ENCODE data around the gene CACNA1H. TPM values are rescaled to one million over a fixed set of nuclear protein-coding genes. Genes with fewer than 3 reads are reported as not detected.

The CACNA1H gene
- total and polyA plus RNA-seq, 2 of the 8 experiments (the other 6 are each of a cell fraction or from before 2014, with no cell fraction given) = 14.0 to 28.7 TPM

DNA sequence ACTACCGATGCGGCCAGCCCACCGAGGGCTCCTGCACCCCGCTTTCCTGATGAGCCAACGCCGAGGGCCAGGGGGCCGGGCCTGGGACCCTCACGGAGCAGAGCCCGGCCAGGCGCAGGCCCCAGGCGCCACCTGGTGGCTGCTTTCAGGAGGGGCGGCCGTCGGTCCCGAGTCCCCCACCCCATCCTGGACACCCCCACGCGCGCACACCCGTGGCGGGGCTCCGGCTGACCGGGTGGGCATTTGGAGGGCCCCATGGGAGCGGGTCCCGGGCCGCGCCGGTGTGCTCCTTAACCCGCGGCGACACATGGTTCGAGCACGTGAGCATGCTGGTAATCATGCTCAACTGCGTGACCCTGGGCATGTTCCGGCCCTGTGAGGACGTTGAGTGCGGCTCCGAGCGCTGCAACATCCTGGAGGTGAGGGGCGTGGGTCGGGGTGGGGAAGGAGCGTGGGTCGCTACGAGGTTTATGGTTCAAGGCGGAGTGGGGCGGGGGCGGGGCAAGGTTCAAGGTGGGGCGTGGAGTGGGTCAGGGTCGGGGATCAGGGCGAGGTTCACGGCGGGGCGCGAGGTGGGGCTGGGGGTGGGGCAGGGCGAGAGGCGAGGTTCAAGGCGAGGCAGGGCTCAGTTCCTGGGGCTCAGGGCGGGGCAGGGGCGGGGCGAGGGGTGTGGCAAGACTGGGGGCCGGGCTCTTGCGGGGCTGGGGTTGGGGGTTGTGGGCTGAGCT, 41.9 kb downstream of the CACNA1H start:
- Histone ChIP-seq H3K27ac (ENCODE audit: low read depth, low read length) (no peak overlapping the region), H3K9me3 (ENCODE audit: insufficient read depth in 2 of 2, low read depth in 1 of 2, low read length in 1 of 2) (no peaks in the 10 kb centered on the region), H3K27me3 (replicated peaks in 1 of 4; ENCODE audit: control insufficient read depth in 3 of 4, extremely low read depth in 1 of 4, insufficient read depth in 3 of 4, low read length in 3 of 4) (no peaks in the 10 kb centered on the region), H2BK15ac (ENCODE audit: low read length) (no peak overlapping the region), H4K8ac (ENCODE audit: extremely low read depth, insufficient read depth, low read length) (no peak overlapping the region; the same call in 1 of the 2 replicates), H3K23ac (ENCODE audit: insufficient read length) (no peak overlapping the region), H3K79me1 (ENCODE audit: low read depth, low read length) (no peaks in the 10 kb centered on the region; the same call in 1 of the 2 replicates), H2BK20ac (ENCODE audit: low read length) (no peak overlapping the region), H3K14ac (ENCODE audit: insufficient read length) (no peak overlapping the region), H2AK5ac (ENCODE audit: low read depth, low read length) (no peak overlapping the region), H3K4me1 (replicated peaks in 1 of 4; ENCODE audit: control insufficient read depth in 3 of 4, insufficient read depth in 4 of 4, low read length in 3 of 4) (peaks cover 0 to 9% (median 2%) of the 10 kb centered on the region in 4 experiments; a peak in 4 of 7 replicates), H2BK12ac (ENCODE audit: low read depth, low read length) (no peak overlapping the region), H4K5ac (ENCODE audit: insufficient read length, low read depth, low read length) (no peak overlapping the region), H3K4me3 (ENCODE audit: extremely low read depth in 1 of 4, insufficient read depth in 2 of 4, low read depth in 3 of 4, low read length in 4 of 4) (no peak overlapping the region), H3K56ac (replicated peaks; ENCODE audit: insufficient read length, low read depth, low read length) (no peak overlapping the region), H3K23me2 (ENCODE audit: low read depth, low read length) (no peaks in the 10 kb centered on the region), H3K18ac (ENCODE audit: extremely low read depth, low read length) (no peak overlapping the region), H4K91ac (replicated peaks; ENCODE audit: insufficient read length, low read length) (no peak overlapping the region), H4K20me1 (replicated peaks in 1 of 2; ENCODE audit: control insufficient read depth in 1 of 2, insufficient read depth in 2 of 2, low read length in 2 of 2) (peaks cover 13 to 38% of the 10 kb centered on the region in 2 experiments), H3K4me2 (ENCODE audit: insufficient read depth in 1 of 2, low read depth in 2 of 2, low read length in 2 of 2) (no peak overlapping the region), H3K4ac (replicated peaks; ENCODE audit: insufficient read length, low read depth, low read length) (no peak overlapping the region), H2BK120ac (replicated peaks; ENCODE audit: low read depth, low read length) (no peak overlapping the region), H3K79me2 (ENCODE audit: control insufficient read depth in 1 of 2, insufficient read depth in 2 of 2, low read length in 2 of 2) (no peaks in the 10 kb centered on the region), H3K36me3 (ENCODE audit: control insufficient read depth in 2 of 4, insufficient read depth in 4 of 4, low read length in 3 of 4) (no peaks in the 10 kb centered on the region), H3K9ac (replicated peaks in 1 of 4; ENCODE audit: extremely low read depth in 1 of 4, low read depth in 3 of 4, low read length in 3 of 4) (no peak overlapping the region), H2BK5ac (ENCODE audit: low read depth, low read length) (no peak overlapping the region), H2AFZ (ENCODE audit: low read length) (no peak overlapping the region)
- CTCF ChIA-PET (ENCODE audit: partially characterized antibody) = interaction anchor here (0.7 to 2.3 kb wide), 21 partner anchors 10 to 214 kb away, joined by 3 to 12 read pairs (median 4); no protein-coding TSS in a partner anchor
- 84% methylated on average over 29 of the region's 61 CpGs; no CpG with 5 or more reads in 1 of the 2 experiments for WGBS, 2 experiments (ENCODE audit: extremely low coverage in 1 of 2, insufficient coverage in 1 of 2, insufficient read length in 1 of 2, insufficient replicate concordance in 2 of 2, low coverage in 1 of 2, low lambda C conversion rate in 2 of 2, missing lambda C conversion rate in 1 of 2)
- TF ChIP-seq RXRA (IDR thresholded peaks at IDR 0.05; ENCODE audit: insufficient read depth, low read depth, low read length) (no peak), POLR2AphosphoS5 (IDR thresholded peaks at IDR 0.05; ENCODE audit: low read depth, low read length) (no peak), SAP30 (IDR thresholded peaks at IDR 0.05; ENCODE audit: insufficient read depth, insufficient replicate concordance, low read length) (no peak), RAD21 (IDR thresholded peaks at IDR 0.05 in 1 of 2, conservative IDR thresholded peaks at IDR 0.05 in 1 of 2; ENCODE audit: low read depth in 2 of 2, low read length in 2 of 2) (peak; percentile 74 to 84), GABPA (IDR thresholded peaks at IDR 0.05; ENCODE audit: borderline replicate concordance, insufficient read depth, low read length) (peak; percentile 84)
- TF ChIP-seq, protein P1, sequence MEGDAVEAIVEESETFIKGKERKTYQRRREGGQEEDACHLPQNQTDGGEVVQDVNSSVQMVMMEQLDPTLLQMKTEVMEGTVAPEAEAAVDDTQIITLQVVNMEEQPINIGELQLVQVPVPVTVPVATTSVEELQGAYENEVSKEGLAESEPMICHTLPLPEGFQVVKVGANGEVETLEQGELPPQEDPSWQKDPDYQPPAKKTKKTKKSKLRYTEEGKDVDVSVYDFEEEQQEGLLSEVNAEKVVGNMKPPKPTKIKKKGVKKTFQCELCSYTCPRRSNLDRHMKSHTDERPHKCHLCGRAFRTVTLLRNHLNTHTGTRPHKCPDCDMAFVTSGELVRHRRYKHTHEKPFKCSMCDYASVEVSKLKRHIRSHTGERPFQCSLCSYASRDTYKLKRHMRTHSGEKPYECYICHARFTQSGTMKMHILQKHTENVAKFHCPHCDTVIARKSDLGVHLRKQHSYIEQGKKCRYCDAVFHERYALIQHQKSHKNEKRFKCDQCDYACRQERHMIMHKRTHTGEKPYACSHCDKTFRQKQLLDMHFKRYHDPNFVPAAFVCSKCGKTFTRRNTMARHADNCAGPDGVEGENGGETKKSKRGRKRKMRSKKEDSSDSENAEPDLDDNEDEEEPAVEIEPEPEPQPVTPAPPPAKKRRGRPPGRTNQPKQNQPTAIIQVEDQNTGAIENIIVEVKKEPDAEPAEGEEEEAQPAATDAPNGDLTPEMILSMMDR (IDR thresholded peaks at IDR 0.05; ENCODE audit: control extremely low read depth in 1 of 3, insufficient read depth in 1 of 3, low read depth in 1 of 3, low read length in 3 of 3) = peak; percentile 73 to 78 (median 74)
- POLR2A ChIA-PET (ENCODE audit: partially characterized antibody) = interaction anchor here (1.1 kb wide), 1 partner anchor 91 kb away, joined by 3 read pairs; no protein-coding TSS in a partner anchor
- peak in 1 of 2 experiments; percentile 83 for DNase-seq (ENCODE audit: low read depth in 1 of 2, low spot score in 2 of 2)
- no peak for FAIRE-seq
